ENCODE measurements around the gene PWWP2B.

DNA sequence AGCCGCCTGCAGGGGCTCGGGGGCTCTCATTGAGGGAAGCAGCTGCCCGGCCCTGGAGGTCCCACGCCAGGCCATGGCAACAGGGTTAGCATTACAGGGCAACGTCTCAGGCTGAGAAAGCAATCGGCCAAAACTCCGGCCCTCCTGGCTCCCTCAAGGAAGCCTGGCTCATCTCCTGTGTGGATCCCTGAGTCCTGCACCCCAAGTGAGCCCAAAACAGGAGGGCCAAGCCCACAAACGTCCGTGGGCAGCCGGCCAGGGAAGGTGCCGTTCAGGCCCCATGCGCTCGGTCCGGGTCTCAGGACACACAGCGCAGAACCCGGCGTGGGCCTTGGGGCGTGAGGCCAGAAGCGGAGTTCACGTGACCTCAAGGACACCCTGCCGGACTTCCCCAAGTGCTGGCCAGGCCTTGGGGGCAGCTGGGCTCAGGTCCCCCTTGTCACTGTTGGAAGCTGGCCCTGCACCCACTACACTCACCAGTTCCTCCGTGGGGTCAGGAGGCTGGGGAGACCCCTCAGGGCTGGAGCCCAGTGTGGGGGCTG lies 8.0 kb upstream of the PWWP2B start:
- TF ChIP-seq, protein P1, sequence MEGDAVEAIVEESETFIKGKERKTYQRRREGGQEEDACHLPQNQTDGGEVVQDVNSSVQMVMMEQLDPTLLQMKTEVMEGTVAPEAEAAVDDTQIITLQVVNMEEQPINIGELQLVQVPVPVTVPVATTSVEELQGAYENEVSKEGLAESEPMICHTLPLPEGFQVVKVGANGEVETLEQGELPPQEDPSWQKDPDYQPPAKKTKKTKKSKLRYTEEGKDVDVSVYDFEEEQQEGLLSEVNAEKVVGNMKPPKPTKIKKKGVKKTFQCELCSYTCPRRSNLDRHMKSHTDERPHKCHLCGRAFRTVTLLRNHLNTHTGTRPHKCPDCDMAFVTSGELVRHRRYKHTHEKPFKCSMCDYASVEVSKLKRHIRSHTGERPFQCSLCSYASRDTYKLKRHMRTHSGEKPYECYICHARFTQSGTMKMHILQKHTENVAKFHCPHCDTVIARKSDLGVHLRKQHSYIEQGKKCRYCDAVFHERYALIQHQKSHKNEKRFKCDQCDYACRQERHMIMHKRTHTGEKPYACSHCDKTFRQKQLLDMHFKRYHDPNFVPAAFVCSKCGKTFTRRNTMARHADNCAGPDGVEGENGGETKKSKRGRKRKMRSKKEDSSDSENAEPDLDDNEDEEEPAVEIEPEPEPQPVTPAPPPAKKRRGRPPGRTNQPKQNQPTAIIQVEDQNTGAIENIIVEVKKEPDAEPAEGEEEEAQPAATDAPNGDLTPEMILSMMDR (IDR thresholded peaks at IDR 0.05), result no peak
- TF ChIP-seq POLR2A (IDR thresholded peaks at IDR 0.05) (no peak), EP300 (IDR thresholded peaks at IDR 0.05; ENCODE audit: low read depth) (no peak)
